GM19397 (cell line): ENCODE results near the gene SBNO2.
"Not testable (repeated sequence)": the region's sequence is repeated elsewhere in the genome, so short reads cannot be mapped to it uniquely, and the experiment has no call there.

ENCODE experiments used
- ATAC-seq: cut with Tn5 transposase; IDR thresholded peaks from one replicate; pipeline ENCODE4 v1.9.1; 2021; ENCODE audit warnings: mild to moderate bottlenecking, moderate library complexity; ENCODE audit not compliant: unreplicated experiment

Gene SBNO2

DNA sequence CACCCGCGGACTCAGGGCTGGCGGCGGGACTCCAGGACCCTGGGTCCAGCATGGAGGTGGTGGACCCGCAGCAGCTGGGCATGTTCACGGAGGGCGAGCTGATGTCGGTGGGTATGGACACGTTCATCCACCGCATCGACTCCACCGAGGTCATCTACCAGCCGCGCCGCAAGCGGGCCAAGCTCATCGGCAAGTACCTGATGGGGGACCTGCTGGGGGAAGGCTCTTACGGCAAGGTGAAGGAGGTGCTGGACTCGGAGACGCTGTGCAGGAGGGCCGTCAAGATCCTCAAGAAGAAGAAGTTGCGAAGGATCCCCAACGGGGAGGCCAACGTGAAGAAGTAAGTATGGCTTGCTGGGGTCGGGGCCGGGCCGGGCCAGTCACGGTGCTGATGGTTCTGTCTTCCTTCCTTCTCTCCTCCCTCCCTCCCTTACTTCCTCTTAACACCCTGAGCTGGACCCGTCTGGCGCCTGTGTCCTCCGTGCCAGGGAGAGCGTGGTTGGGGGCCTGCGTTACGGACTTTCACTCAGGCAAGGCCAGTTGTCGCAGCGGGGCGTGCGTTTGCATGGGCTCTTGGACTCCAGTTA lies 32.9 kb upstream of the SBNO2 start:
- ATAC-seq = no peak

DNA sequence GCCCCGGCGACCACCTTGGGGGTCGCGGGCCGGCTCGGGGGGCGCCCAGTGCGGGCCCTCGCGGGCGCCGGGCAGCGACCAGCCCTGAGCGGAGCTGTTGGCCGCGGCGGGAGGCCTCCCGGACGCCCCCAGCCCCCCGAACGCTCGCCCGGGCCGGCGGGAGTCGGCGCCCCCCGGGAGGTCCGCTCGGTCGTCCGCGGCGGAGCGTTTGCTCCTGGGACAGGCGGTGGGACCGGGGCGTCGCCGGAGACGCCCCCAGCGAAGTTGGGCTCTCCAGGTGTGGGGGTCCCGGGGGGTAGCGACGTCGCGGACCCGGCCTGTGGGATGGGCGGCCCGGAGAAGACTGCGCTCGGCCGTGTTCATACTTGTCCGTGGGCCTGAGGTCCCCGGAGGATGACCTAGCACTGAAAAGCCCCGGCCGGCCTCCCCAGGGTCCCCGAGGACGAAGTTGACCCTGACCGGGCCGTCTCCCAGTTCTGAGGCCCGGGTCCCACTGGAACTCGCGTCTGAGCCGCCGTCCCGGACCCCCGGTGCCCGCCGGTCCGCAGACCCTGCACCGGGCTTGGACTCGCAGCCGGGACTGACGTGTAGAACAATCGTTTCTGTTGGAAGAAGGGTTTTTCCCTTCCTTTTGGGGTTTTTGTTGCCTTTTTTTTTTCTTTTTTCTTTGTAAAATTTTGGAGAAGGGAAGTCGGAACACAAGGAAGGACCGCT lies 32.2 kb upstream of the SBNO2 start:
- ATAC-seq = no peak

DNA sequence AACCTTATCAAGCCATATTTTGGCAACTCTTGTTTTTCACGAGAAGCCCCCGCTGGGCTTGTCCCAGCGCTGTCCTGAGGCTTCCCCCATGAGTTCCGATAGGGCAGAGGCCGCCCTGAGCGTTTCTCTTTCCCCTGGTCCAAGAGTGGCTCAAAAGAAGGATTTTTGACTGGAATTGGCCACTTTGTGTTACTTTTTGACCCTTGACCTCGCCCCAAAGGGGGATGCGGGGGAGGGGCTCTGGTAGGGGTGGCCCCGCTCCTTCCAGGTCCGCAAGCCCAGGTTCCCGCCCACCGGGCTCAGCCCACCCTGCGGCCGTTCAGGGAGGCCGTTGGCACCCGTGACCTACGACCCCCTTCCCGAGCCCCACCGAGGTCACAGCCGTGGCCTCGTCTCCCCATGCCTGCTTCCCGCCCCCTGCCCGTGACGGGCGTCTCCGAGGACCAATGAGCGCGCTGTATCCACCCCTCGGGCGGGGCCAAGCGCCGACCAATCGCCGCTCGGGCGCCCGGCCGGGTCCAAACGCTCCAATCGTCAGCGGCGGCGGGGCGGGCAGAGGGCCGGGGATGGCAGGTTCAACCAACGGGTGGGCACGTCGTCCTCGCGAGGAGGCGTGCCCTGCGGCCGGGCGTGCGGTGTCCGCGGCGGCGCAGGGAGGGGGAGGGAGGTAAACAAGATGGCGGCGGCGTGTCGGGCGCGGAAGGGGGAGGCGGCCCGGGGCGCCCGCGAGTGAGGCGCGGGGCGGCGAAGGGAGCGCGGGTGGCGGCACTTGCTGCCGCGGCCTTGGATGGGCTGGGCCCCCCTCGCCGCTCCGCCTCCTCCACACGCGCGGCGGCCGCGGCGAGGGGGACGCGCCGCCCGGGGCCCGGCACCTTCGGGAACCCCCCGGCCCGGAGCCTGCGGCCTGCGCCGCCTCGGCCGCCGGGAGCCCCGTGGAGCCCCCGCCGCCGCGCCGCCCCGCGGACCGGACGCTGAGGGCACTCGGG lies 31.3 kb upstream of the SBNO2 start, which contains the start of gene STK11:
Gene STK11 (plus strand): TSS at position 665 of the 986 bp plus-strand sequence. CDS start 1,136 bp downstream, outside the sequence.
- ATAC-seq = peak; percentile 89

DNA sequence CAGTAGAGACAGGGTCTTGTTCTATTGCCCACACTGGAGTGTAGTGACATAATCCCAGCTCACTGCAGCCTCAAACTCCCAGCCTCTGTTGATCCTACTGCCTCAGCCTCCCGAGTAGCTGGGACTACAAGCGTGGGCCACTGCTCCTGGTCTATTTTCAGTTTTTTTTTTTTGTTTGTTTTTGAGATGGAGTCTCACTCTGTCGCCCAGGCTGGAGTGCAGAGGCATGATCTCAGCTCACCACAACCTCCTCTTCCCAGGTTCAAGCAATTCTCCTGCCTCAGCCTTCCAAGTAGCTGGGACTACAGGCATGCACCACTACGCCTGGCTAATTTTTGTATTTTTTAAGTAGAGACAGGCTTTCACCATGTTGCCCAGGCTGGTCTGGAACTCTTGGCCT lies 26.5 kb upstream of the SBNO2 start:
- ATAC-seq = not testable (repeated sequence)

DNA sequence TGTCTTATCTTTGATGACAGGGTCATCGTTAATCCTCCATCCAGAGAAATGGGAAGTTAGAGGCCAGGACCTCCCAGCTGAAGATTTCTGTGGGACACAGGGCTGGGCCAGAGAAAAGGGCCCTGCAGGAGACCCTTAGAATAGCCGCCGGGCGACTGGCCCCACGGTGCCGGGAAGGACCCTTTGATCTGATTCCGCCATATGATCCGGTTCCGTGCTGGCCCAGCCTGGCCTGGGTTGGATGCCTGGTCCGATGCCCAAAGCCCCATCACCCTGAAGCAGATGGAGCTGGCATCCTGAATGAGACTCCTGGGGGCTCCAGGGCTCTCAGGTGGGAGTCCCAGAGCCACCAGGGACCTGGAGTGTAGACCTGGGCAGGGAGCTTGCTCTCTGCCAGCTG lies 25.5 kb upstream of the SBNO2 start:
- no peak for ATAC-seq

DNA sequence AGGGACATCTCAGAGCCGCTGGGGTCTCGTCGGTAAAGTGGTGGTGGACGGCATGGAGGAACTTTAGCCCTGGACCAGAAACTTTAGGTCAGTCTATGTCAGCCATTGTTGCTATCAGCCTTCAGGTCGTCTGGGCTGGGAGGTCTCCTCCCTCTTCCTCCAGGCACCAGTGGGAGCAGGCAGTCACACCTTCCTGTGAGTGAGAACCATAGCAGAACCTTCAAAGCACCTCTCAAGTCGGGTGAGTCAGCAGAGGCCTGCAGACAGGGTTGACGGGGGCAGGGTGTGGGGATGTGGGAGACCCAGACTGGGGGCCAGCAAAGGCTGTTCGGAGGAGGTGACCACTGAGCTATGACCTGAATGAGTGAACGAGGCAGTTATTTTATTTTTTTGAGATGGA lies 15.4 kb upstream of the SBNO2 start:
- ATAC-seq = no peak

DNA sequence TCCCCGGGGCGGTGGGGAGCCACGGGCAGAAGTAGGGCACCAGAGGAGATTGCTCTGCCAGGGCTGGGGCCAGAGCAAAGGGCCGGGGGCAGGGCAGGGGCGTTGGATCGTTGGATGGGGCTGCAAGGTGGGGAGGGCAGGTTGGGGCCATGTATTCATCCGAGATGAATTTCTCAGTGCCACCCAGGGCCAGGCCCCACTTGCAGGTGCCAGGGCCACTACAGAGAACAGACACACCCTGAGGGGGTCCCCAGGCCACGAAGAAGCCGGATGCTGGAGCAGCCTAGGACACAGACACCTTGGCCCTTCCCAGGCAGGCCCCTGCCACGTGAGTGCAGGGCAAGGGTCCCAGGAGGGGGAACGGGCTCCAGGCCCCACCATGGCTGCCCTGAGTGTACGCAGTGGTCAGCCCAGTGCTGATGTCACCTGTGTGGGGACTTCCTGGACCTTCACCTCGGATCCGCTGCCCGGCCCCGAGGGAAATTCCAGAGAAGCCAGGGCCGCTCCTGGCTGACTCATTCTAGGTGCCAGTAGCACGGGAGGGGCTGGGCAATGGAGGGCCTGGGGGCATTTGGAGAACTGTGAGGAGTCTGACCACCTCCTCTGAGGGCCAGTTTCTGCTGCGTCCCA lies 9.6 kb upstream of the SBNO2 start:
- ATAC-seq = no peak

DNA sequence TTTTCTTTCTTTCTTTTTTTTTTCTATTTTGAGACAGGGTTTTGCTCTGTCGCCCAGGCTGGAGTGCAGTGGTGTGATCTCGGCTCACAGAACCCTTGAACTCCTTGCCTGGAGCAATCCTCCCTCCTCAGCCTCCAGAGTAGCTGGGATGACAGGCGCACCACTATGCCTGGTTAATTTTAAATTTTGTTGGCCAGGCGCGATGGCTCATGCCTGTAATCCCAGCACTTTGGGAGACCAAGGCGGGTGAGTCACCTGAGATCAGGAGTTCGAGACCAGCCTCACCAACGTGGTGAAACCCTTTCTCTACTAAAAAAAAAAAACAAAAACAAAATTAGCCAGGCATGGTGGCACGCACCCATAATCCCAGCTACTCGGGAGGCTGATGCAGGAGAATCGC lies 8.7 kb upstream of the SBNO2 start:
- ATAC-seq = no peak

DNA sequence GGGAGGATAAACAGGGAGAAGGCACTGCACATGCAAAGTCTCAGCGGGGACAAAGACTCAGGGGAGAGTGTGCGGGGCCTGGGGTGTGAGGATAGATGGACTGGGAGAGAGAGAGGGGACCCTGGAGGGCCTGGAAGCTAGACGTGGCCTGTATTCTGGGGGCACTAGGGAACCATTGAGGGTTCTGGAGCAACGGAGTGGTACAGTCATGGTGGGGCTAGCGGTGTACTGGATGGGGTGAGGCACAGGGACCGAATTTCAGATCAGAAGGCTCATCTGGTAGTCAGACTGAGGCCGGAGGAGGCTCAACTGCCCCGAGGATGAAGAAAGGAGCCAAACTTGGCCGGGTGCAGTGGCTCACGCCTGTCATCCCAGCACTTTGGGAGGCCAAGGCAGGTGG lies 8.0 kb upstream of the SBNO2 start:
- no peak for ATAC-seq

DNA sequence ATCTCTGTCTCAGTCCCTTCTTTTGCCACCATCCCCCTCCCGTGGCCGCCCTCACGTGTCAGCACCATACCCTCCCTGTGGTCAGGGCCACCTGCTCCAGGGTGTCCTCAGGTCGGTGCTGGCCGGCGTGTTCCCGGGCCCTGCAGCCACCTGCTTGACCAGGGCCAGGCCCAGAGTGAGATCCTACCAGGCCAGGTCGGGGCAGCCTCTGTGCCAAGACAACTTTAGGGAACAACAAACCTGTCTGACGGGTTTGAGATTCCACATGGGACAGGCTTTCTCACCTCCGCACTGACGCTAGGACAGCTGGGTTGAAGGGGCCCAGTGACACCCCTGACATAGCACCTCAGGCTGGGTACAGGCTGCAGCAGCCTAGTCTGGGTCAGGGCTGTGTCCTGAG lies 7.5 kb upstream of the SBNO2 start:
- ATAC-seq = no peak

DNA sequence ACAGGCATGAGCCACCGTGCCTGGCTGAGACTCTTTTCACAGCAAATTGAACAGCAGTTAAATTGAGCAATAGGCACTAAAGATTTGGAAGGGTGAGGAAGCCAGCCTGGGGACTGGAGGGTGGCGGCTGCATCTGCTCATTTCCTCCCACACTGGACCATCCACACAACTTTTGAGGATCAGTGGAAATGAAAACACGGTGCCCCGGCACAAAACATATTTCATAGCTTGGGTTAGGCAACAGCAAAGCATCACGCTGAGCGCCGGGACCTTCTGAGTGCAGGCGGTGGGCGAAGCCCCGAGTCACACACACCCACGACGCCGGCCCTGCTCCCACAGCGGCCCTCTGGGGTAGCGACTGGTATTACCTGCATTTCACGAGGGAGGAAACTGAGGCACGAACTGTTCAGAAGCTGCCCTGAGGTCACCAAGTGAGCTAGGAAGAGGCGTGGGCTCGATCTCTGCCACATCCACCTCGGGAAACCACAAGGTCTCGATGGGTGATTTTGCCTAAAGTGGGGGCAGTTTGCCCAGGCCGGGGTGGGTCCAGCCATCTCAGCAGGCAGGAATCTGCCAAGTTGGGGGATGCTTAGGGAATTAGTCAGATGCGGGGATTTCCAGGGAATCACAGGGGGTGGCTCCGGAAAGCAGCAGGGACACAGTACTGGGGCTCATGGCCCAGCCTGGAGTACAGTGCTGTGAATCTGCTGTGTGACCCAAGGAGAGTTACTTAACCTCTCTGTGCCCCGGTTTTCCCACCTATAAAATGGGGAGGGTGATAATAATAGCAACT lies 3.5 kb upstream of the SBNO2 start:
- no peak for ATAC-seq

DNA sequence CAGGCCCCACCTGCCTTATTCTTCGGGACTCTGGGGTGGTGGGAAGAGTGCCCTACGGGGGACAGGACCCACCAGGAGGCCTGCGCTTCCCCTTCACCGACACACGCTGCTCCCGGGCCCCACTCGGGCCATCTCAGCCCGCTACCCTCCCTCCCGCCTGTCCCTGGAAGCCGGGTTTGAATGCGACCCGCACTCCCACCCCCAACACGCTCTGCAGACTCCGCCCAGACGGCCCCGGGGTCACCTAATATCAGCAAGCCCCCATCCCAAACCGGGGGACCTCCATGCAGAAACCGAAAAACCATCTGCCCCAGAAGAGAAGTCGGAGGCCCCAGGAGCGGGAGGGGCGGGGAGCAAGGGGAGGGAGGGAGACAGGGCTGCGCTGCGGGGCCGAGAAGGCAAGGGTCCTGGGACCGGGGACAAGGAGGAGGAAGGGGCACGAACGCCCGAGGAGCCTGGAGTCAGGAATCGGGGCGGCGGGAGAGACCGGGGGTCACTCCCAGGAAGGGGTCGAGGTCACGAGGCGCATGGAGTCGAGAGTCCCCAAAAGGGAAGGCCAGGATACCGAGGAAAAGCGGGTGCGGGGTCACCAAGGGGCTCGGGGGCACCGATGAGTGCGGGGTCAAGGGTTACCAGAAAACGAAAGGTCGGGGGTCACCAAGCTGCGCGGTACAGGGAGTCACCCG lies 766 bp downstream of the SBNO2 start:
- no peak for ATAC-seq

DNA sequence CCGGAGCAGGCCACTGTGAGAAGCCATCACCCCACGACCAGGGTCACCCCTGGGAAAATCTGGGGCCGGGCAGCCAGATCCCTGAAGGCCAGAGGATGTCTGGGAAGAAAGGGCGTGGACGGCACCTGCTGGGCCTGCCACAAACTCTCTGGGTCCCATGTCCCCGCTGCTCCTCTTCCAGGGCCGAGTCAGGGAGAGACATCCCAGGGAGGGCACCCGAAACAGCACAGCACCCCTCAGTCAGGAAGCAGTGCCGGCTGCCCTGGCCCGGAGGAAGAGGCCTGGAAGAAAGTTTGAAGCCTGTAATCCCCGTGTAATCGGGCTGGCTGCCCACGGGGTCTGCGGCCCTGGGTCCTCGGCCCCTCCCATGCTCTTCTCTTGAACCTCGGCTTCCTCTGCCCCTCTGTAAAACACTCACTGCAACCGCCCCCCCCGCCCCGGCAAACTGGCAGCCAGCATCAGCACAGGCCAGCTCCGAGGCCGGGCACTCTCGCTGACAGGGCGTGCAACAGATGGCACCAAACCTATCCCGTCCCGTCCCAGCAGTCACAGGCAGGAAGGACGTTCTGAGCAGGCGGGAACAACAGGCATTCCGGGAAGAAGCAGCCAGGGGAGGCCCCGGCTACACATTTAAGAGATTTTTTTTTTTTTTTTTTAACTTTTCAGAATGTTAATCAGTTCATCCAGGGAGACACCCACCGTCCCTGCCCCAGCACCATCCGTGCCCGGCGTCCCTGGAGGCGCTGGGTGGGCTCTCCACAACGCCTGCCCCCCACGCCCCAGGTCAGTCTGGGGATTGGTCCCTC lies 1.5 kb downstream of the SBNO2 start:
- ATAC-seq = no peak

DNA sequence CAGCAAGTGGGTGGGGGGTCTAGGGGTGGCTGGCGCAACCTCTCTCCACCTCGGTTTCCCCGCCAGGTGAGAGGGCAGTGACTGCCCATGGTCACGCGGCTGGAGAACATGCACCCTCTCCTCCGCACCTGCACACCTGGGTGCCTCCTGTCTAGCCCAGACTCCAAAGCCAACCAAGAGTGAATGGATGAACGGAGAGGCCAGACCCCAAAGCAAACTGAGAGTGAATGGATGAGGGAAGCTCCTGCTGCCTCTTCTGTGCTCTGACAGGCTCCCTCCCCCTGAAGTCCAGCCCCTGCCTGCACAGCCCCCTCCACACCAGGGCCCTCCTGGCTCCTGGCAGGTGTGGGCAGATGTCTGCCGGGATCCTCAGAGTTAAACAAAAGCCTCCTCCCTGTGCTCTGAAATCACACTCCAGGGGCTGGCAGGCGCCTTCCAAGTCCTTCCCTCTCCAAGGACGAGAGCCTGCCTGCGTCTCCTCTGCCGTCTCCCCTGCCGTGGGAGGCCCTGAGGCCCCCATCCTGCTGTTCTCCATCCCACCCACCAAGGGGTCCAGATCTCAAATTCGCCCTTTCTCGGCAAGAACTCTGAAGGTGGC lies 2.2 kb downstream of the SBNO2 start:
- no peak for ATAC-seq

DNA sequence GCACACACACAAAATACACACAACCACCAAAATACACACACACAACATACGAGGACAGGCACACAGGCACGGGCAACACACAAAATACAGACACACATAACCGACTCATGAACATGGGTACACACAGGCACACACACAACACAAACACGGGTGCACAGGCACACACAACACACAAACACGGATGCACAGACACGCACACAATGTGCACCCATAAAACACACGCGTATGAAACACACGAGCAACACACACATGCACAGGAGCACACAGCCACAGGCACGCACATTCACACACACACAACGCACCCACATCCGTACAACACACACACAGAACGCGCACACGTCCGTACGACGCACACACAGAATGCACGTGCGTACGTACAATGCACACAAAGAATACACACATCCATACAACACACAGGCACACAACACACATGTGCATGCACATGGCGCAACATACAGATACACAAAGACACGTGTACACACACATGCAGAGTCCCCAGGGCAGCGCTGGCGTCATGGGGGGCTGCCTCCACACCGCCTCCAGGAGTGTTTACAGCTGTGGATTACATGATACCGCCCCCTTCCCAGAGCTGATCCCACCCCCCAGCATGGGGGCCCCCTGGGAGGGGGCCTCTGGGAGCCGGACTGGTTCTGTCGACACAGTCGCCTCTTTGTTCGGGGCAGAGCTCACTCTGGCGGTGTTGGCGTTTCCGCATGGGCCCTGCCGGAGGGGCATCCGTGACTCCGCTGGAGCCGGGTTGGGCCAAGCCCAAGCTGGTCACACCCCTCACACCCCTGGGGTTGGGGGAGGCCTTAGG lies 2.9 kb downstream of the SBNO2 start:
- no peak for ATAC-seq

DNA sequence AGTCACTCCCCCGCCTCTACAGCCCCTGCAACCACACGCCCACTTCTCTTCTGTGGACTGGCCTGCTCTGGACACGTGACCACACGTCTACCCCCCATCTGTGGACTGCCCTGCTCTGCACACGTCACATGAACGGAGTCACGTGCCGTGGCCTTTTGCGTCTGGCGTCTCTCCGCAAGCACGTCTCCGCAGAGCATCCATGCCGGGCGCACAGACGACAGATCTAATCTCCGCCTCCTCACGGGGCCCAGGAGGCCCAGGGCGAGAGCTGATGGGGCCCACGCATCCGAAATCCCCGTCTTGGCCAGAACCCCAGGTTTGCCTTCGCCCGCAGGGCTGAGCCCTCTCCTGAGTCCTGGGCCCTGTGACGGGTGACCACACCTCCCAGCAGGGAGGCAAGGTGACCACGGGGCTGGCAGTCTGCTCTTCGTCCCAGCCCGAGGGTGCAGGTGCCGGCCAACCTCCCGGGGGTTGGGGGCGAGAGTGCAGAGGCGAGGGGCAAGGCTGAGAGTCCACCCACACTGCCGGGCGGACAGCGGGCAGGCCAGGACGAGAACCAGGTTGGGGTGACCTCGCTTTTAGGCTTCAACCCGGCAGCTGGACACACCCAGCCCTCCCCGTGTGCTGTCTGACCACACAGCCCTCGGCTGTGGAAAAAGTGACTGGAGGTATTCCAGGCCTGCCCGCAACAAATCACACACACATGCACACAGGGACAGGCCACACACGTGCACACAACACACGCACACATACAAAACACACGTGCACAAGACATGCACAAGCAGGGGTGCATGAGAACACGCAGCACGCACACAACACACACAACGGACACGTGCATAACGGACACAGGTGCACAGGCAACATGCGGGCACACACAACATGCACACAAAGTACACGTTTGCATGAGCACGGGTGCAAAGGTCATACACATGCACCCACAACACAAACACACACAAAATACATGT lies 3.9 kb downstream of the SBNO2 start:
- no peak for ATAC-seq

DNA sequence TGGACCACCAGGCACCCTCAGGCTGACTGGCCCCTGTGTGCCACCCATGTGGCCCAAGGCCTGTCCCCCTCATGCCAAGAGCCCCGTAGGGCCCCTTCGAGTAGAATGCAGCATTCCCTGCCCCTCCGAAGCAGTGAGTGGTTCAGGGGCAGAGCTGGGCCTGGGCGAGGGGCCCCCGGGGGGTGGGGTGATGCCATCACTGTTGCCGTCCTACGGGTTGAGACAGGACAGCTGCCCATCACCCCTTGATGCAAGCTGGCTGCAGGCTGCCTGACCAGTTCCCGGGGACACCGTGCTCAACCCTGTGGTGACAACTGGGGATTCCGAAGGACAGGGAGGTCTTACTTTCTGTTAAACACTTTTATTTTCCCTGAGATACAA lies 4.7 kb downstream of the SBNO2 start:
- no peak for ATAC-seq
